ENCODE results near the gene CFAP298.

CFAP298 gene

GRCh38 chr21:32597205-32597604 is 15.0 kb downstream of the CFAP298 start:
- no peak for DNase-seq

- DNase-seq = no peak
These were observed 16.7 kb downstream of the CFAP298 start for GRCh38 chr21:32595431-32595830.

- DNase-seq = no peak
These were observed 18.5 kb downstream of the CFAP298 start for GRCh38 chr21:32593690-32594089.

- DNase-seq = no peak
These were observed 19.2 kb downstream of the CFAP298 start for GRCh38 chr21:32592929-32593502.

- no peak for DNase-seq
These were observed 22.0 kb downstream of the CFAP298 start for GRCh38 chr21:32590130-32590529.

GRCh38 chr21:32587651-32588050 is 24.5 kb downstream of the CFAP298 start:
- no peak for DNase-seq

- DNase-seq = no peak
These were observed 25.1 kb downstream of the CFAP298 start for GRCh38 chr21:32587120-32587519.

- no peak for DNase-seq
These were observed 26.2 kb downstream of the CFAP298 start for GRCh38 chr21:32585970-32586369.

- no peak for DNase-seq
These were observed 27.0 kb downstream of the CFAP298 start, which contains the start of gene TCP10L for GRCh38 chr21:32585042-32585710. TSS of gene TCP10L (minus strand) at chr21:32585523. CDS start at chr21:32584304, 1,219 bp downstream.

- DNase-seq = no peak
These were observed 27.7 kb downstream of the CFAP298 start for GRCh38 chr21:32584472-32584871.

- no peak for DNase-seq
These were observed 30.4 kb downstream of the CFAP298 start for GRCh38 chr21:32581732-32582131.

- no peak for DNase-seq
These were observed 31.2 kb downstream of the CFAP298 start for GRCh38 chr21:32580949-32581348.

GRCh38 chr21:32578107-32578691 is 34.0 kb downstream of the CFAP298 start:
- DNase-seq = no peak

- DNase-seq = no peak
These were observed 36.2 kb downstream of the CFAP298 start for GRCh38 chr21:32576011-32576410.

- DNase-seq = no peak
These were observed 36.9 kb downstream of the CFAP298 start for GRCh38 chr21:32574946-32575925.

GRCh38 chr21:32572574-32573420 is 39.4 kb downstream of the CFAP298 start:
- DNase-seq = peak; percentile 40 to 58

GRCh38 chr21:32570456-32570855 is 41.7 kb downstream of the CFAP298 start:
- DNase-seq = no peak

GRCh38 chr21:32569261-32570230 is 42.6 kb downstream of the CFAP298 start:
- DNase-seq = peak; percentile 69 to 79

GRCh38 chr21:32567626-32568025 is 44.6 kb downstream of the CFAP298 start:
- no peak for DNase-seq

- DNase-seq = no peak
These were observed 45.3 kb downstream of the CFAP298 start for GRCh38 chr21:32566741-32567389.

Measured in NCI-H2081 (cell line).